Uterine smooth muscle cell (primary cell): Measurements from ENCODE around the gene STPG3. TPM values are rescaled to one million over a fixed set of nuclear protein-coding genes. Genes with fewer than 3 reads are reported as not detected.

Experiments
- total RNA-seq: library from RNA; depleted of rRNA; stranded (reverse); fragments of >200 nt; gene quantifications from 2 replicates; pipeline ENCODE4 v1.2.3, GENCODE V29; 2014

The STPG3 gene
- total RNA-seq: not detected in 2 replicates

GRCh38 chr9:137251194-137251461, at the start of gene STPG3:
Gene STPG3, plus strand, starts transcription at chr9:137251286. Its CDS starts 1 bp downstream, at chr9:137251287.

GRCh38 chr9:137205126-137206069, 45.7 kb upstream of the STPG3 start, which contains the start of the genes NDOR1 and TMEM203:
Gene NDOR1, plus strand, starts transcription at chr9:137205700. Its CDS starts 78 bp downstream, at chr9:137205778.
Gene TMEM203, minus strand, starts transcription at chr9:137205648. Its CDS starts 234 bp downstream, at chr9:137205414.

GRCh38 chr9:137222190-137223077, 28.7 kb upstream of the STPG3 start, which contains the start of gene RNF208:
Gene RNF208, minus strand, starts transcription at chr9:137222240. Its CDS starts 1,028 bp downstream, at chr9:137221212.

GRCh38 chr9:137224830-137225694, 26.0 kb upstream of the STPG3 start, which contains the start of gene CYSRT1:
Gene CYSRT1, plus strand, starts transcription at chr9:137225174. Its CDS starts 448 bp downstream, at chr9:137225622.

GRCh38 chr9:137227054-137227852, 23.8 kb upstream of the STPG3 start, which contains the start of gene RNF224:
Gene RNF224, plus strand, starts transcription at chr9:137227502. Its CDS starts 834 bp downstream, at chr9:137228336.

GRCh38 chr9:137230705-137231371, 20.2 kb upstream of the STPG3 start, which contains the start of gene SLC34A3:
Gene SLC34A3, plus strand, starts transcription at chr9:137230901. Its CDS starts 802 bp downstream, at chr9:137231703.

GRCh38 chr9:137240841-137241489, 10.1 kb upstream of the STPG3 start, which contains the start of gene TUBB4B:
Gene TUBB4B, plus strand, starts transcription at chr9:137241287. Its CDS starts 74 bp downstream, at chr9:137241361.

GRCh38 chr9:137254624-137255447, 3.8 kb downstream of the STPG3 start, which contains the start of gene NELFB:
Gene NELFB, plus strand, starts transcription at chr9:137255327.

GRCh38 chr9:137277329-137278041, 26.4 kb downstream of the STPG3 start, which contains the start of gene TOR4A:
Gene TOR4A, plus strand, starts transcription at chr9:137277726. Its CDS starts 964 bp downstream, at chr9:137278690.

GRCh38 chr9:137302118-137302448, 51.0 kb downstream of the STPG3 start, which contains the start of gene NRARP:
Gene NRARP, minus strand, starts transcription at chr9:137302271. Its CDS starts 343 bp downstream, at chr9:137301928.

Other genes starting within 250 kb of the STPG3 start
- 19.0 and 31.7 TPM in 2 replicates for gene ABCA2, start 223.0 kb upstream of the STPG3 start, total RNA-seq
- gene FUT7, start 219.2 kb upstream of the STPG3 start, total RNA-seq: not detected in 2 replicates
- 13.3 and 20.9 TPM in 2 replicates for gene NPDC1, start 205.1 kb upstream of the STPG3 start, total RNA-seq
- not detected in 2 replicates for gene ENTPD2, start 197.2 kb upstream of the STPG3 start, total RNA-seq
- 7.1 and 18.6 TPM in 2 replicates for gene SAPCD2, start 180.7 kb upstream of the STPG3 start, total RNA-seq
- 28.3 and 33.1 TPM in 2 replicates for gene UAP1L1, start 173.8 kb upstream of the STPG3 start, total RNA-seq
- gene MAN1B1, start 164.3 kb upstream of the STPG3 start, total RNA-seq: 73.2 and 128 TPM in 2 replicates
- gene DPP7, start 136.6 kb upstream of the STPG3 start, total RNA-seq: 45.3 and 86.1 TPM in 2 replicates
- under 0.01 and 0.11 TPM in 2 replicates for gene GRIN1, start 112.1 kb upstream of the STPG3 start, total RNA-seq
- gene LRRC26, start 81.2 kb upstream of the STPG3 start, total RNA-seq: not detected in 2 replicates
- gene TMEM210, start 79.2 kb upstream of the STPG3 start, total RNA-seq: 0.25 TPM in 1 of 2 replicates, not detected in the other
- 29.9 and 34.0 TPM in 2 replicates for gene ANAPC2, start 62.7 kb upstream of the STPG3 start, total RNA-seq
- 60.9 and 82.4 TPM in 2 replicates for gene SSNA1, start 62.6 kb upstream of the STPG3 start, total RNA-seq
- gene TPRN, start 50.5 kb upstream of the STPG3 start, total RNA-seq: 6.8 and 8.7 TPM in 2 replicates
- 37.1 and 41.5 TPM in 2 replicates for gene TMEM203, start 45.6 kb upstream of the STPG3 start, total RNA-seq
- gene NDOR1, start 45.6 kb upstream of the STPG3 start, total RNA-seq: 2.6 and 4.8 TPM in 2 replicates
- gene RNF208, start 29.0 kb upstream of the STPG3 start, total RNA-seq: 0.11 and 0.25 TPM in 2 replicates
- 0.55 and 0.62 TPM in 2 replicates for gene CYSRT1, start 26.1 kb upstream of the STPG3 start, total RNA-seq
- gene RNF224, start 23.8 kb upstream of the STPG3 start, total RNA-seq: 0.11 TPM in 1 of 2 replicates, not detected in the other
- not detected in 2 replicates for gene SLC34A3, start 20.4 kb upstream of the STPG3 start, total RNA-seq
- gene TUBB4B, start 10.0 kb upstream of the STPG3 start, total RNA-seq: 153 and 473 TPM in 2 replicates
- 60.7 and 75.9 TPM in 2 replicates for gene NELFB, start 4.0 kb downstream of the STPG3 start, total RNA-seq
- 34.0 and 38.7 TPM in 2 replicates for gene TOR4A, start 26.4 kb downstream of the STPG3 start, total RNA-seq
- gene NRARP, start 51.0 kb downstream of the STPG3 start, total RNA-seq: 0.11 and 0.12 TPM in 2 replicates
- 6.5 and 19.5 TPM in 2 replicates for gene EXD3, start 171.9 kb downstream of the STPG3 start, total RNA-seq
- 0.22 and 1.00 TPM in 2 replicates for gene NOXA1, start 172.1 kb downstream of the STPG3 start, total RNA-seq
- gene ENTPD8, start 190.1 kb downstream of the STPG3 start, total RNA-seq: under 0.01 and 0.12 TPM in 2 replicates
- 16.9 and 28.0 TPM in 2 replicates for gene NSMF, start 208.0 kb downstream of the STPG3 start, total RNA-seq